Measurements from ENCODE around the gene TPT1. TPM values are rescaled to one million over a fixed set of nuclear protein-coding genes. Genes with fewer than 3 reads are reported as not detected.

TPT1 gene
- total RNA-seq, 2 donors from 2014 or later, result 2,667 to 4,562 TPM

- Histone ChIP-seq H3K27ac (no peak overlapping the region), H3K36me3 (no peaks in the 10 kb centered on the region)
Observed at GRCh38 chr13:45297456-45298205, 43.4 kb downstream of the TPT1 start.

GRCh38 chr13:45296259-45296658, 44.7 kb downstream of the TPT1 start:
- TF ChIP-seq, protein P1, sequence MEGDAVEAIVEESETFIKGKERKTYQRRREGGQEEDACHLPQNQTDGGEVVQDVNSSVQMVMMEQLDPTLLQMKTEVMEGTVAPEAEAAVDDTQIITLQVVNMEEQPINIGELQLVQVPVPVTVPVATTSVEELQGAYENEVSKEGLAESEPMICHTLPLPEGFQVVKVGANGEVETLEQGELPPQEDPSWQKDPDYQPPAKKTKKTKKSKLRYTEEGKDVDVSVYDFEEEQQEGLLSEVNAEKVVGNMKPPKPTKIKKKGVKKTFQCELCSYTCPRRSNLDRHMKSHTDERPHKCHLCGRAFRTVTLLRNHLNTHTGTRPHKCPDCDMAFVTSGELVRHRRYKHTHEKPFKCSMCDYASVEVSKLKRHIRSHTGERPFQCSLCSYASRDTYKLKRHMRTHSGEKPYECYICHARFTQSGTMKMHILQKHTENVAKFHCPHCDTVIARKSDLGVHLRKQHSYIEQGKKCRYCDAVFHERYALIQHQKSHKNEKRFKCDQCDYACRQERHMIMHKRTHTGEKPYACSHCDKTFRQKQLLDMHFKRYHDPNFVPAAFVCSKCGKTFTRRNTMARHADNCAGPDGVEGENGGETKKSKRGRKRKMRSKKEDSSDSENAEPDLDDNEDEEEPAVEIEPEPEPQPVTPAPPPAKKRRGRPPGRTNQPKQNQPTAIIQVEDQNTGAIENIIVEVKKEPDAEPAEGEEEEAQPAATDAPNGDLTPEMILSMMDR (IDR thresholded peaks at IDR 0.05), result no peak
- Histone ChIP-seq H3K4me1 (no peaks in the 10 kb centered on the region), H3K36me3 (no peaks in the 10 kb centered on the region), H3K9ac (ENCODE audit: low read depth in 2 of 2, low read length in 2 of 2) (no peak overlapping the region), H3K27ac (no peak overlapping the region), H3K9me3 (no peaks in the 10 kb centered on the region), H3K4me3 (no peak overlapping the region), H3K27me3 (no peaks in the 10 kb centered on the region)
- DNase-seq, result no peak
- intact Hi-C loops (cut with DNase I), result no loop called here

More at GRCh38 chr13:45297456-45298205, 43.4 kb downstream of the TPT1 start:
- intact Hi-C loops (cut with DNase I), result no loop called here
- no peaks in the 10 kb centered on the region for H3K4me1 ChIP-seq
- H3K9ac ChIP-seq (ENCODE audit: low read depth in 2 of 2, low read length in 2 of 2), result no peak overlapping the region
- no peak for DNase-seq
- no peaks in the 10 kb centered on the region for H3K27me3 ChIP-seq
- no peak overlapping the region for H3K4me3 ChIP-seq
- no peaks in the 10 kb centered on the region for H3K9me3 ChIP-seq
- TF ChIP-seq, protein P1 (IDR thresholded peaks at IDR 0.05), result no peak

GRCh38 chr13:45295536-45295935, 45.4 kb downstream of the TPT1 start:
- Histone ChIP-seq H3K9ac (ENCODE audit: low read depth in 2 of 2, low read length in 2 of 2) (no peak overlapping the region), H3K27me3 (no peaks in the 10 kb centered on the region), H3K4me1 (no peaks in the 10 kb centered on the region), H3K4me3 (no peak overlapping the region), H3K9me3 (no peaks in the 10 kb centered on the region), H3K36me3 (no peaks in the 10 kb centered on the region), H3K27ac (no peak overlapping the region)
- intact Hi-C loops (cut with DNase I), result no loop called here
- TF ChIP-seq, protein P1 (IDR thresholded peaks at IDR 0.05), result no peak
- DNase-seq, result no peak

DNA sequence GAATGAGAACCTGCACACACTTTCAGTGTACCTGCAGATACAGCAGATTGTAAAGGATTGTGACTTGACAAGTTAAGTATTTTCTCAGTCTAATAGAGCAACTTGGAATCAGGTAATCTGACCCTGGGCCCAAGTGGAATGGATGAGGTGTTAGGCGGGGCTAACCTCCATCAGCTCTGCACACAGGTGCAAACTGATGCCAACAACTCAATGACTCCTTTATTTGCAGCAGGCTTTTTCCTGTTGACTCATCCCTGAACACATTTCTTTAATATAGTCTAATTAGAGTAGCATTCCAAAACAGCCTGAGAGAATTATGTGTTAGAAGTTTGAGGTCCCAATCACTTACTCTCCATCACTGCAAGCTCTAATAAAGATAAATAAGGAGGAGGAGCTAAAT, 48.8 kb downstream of the TPT1 start:
- intact Hi-C loops (cut with DNase I), result no loop called here
- Histone ChIP-seq H3K9me3 (no peaks in the 10 kb centered on the region), H3K27me3 (no peaks in the 10 kb centered on the region), H3K4me1 (no peaks in the 10 kb centered on the region), H3K36me3 (no peaks in the 10 kb centered on the region), H3K9ac (ENCODE audit: low read depth in 2 of 2, low read length in 2 of 2) (no peak overlapping the region), H3K4me3 (no peak overlapping the region), H3K27ac (no peak overlapping the region)
- TF ChIP-seq, protein P1 (IDR thresholded peaks at IDR 0.05), result no peak
- no peak for DNase-seq

GRCh38 chr13:45289936-45290563, 50.9 kb downstream of the TPT1 start:
- no peaks in the 10 kb centered on the region for H3K9me3 ChIP-seq
- H3K4me3 ChIP-seq, result no peak overlapping the region
- no peak overlapping the region for H3K27ac ChIP-seq
- no peak for DNase-seq
- H3K27me3 ChIP-seq, result no peaks in the 10 kb centered on the region
- no peaks in the 10 kb centered on the region for H3K4me1 ChIP-seq
- no peak overlapping the region for H3K9ac ChIP-seq (ENCODE audit: low read depth in 2 of 2, low read length in 2 of 2)
- TF ChIP-seq, protein P1 (IDR thresholded peaks at IDR 0.05), result no peak
- no peaks in the 10 kb centered on the region for H3K36me3 ChIP-seq
- intact Hi-C loops (cut with DNase I), result loop anchor here (10.0 kb wide), 1 partner anchor 95 kb away; no protein-coding TSS in a partner anchor

Other genes with a start within 250 kb of the TPT1 start
- 10 to 100 TPM; 18.7 to 20.5 TPM for gene GTF2F2, start 220.7 kb downstream of the TPT1 start, total RNA-seq
- gene KCTD4, start 140.1 kb downstream of the TPT1 start, total RNA-seq, result under 1 TPM; 0.58 to 0.84 TPM
- 1 to 10 TPM; 9.2 TPM for gene SLC25A30, start 77.2 kb upstream of the TPT1 start, total RNA-seq
- 10 to 100 TPM; 39.0 to 49.8 TPM for gene COG3, start 123.8 kb upstream of the TPT1 start, total RNA-seq